Panc1 (cell line): Measurements from ENCODE around the gene ADAMTS14.

Experiments
- POLR2AphosphoS5 ChIP-seq: IDR thresholded peaks from 2 replicates; pipeline ENCODE4 v1.6.1; 2012; ENCODE audit warnings: mild to moderate bottlenecking, low read depth, low read length, moderate library complexity
- SIN3A ChIP-seq: IDR thresholded peaks from 2 replicates; pipeline ENCODE4 v1.6.1; 2012; ENCODE audit warnings: low read depth, mild to moderate bottlenecking, low read length, moderate library complexity, borderline replicate concordance; ENCODE audit not compliant: insufficient read depth
- TCF7L2 ChIP-seq: IDR thresholded peaks from 2 replicates; pipeline ENCODE4 v1.6.1; 2011; ENCODE audit warnings: mild to moderate bottlenecking, low read depth, low read length, inconsistent platforms
- TF ChIP-seq, protein P1 (sequence below): fragments of 450-650 bp; IDR thresholded peaks from 2 replicates; pipeline ENCODE4 v1.5.1; 2017; ENCODE audit warnings: mild to moderate bottlenecking
- TF ChIP-seq, protein P2 (sequence below), 2 experiments: IDR thresholded peaks; 2 replicates each; pipeline ENCODE4 v1.6.1; 2011 to 2012; ENCODE audit warnings: low read depth in 2 of 2, control low read depth in 1 of 2, low read length in 1 of 2, mild to moderate bottlenecking in 1 of 2, moderate library complexity in 1 of 2; ENCODE audit not compliant: insufficient read depth in 1 of 2

GRCh38 chr10:70664702-70665195 is 7.6 kb upstream of the ADAMTS14 start:
- TF ChIP-seq, protein P1, sequence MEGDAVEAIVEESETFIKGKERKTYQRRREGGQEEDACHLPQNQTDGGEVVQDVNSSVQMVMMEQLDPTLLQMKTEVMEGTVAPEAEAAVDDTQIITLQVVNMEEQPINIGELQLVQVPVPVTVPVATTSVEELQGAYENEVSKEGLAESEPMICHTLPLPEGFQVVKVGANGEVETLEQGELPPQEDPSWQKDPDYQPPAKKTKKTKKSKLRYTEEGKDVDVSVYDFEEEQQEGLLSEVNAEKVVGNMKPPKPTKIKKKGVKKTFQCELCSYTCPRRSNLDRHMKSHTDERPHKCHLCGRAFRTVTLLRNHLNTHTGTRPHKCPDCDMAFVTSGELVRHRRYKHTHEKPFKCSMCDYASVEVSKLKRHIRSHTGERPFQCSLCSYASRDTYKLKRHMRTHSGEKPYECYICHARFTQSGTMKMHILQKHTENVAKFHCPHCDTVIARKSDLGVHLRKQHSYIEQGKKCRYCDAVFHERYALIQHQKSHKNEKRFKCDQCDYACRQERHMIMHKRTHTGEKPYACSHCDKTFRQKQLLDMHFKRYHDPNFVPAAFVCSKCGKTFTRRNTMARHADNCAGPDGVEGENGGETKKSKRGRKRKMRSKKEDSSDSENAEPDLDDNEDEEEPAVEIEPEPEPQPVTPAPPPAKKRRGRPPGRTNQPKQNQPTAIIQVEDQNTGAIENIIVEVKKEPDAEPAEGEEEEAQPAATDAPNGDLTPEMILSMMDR, result no peak
- TF ChIP-seq POLR2AphosphoS5 (no peak), SIN3A (no peak), TCF7L2 (no peak)
- TF ChIP-seq, protein P2, sequence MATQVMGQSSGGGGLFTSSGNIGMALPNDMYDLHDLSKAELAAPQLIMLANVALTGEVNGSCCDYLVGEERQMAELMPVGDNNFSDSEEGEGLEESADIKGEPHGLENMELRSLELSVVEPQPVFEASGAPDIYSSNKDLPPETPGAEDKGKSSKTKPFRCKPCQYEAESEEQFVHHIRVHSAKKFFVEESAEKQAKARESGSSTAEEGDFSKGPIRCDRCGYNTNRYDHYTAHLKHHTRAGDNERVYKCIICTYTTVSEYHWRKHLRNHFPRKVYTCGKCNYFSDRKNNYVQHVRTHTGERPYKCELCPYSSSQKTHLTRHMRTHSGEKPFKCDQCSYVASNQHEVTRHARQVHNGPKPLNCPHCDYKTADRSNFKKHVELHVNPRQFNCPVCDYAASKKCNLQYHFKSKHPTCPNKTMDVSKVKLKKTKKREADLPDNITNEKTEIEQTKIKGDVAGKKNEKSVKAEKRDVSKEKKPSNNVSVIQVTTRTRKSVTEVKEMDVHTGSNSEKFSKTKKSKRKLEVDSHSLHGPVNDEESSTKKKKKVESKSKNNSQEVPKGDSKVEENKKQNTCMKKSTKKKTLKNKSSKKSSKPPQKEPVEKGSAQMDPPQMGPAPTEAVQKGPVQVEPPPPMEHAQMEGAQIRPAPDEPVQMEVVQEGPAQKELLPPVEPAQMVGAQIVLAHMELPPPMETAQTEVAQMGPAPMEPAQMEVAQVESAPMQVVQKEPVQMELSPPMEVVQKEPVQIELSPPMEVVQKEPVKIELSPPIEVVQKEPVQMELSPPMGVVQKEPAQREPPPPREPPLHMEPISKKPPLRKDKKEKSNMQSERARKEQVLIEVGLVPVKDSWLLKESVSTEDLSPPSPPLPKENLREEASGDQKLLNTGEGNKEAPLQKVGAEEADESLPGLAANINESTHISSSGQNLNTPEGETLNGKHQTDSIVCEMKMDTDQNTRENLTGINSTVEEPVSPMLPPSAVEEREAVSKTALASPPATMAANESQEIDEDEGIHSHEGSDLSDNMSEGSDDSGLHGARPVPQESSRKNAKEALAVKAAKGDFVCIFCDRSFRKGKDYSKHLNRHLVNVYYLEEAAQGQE (IDR thresholded peaks at IDR 0.05; ENCODE audit: insufficient read depth in 1 of 2, low read depth in 2 of 2, low read length in 1 of 2), result no peak
